SK-N-SH (cell line): ENCODE data around the gene MAP4K1.

Experiments used
- EZH2phosphoT487 ChIP-seq: fragments of 200-600 bp; sonication (generic); IDR thresholded peaks from 2 replicates; pipeline ENCODE4 v1.6.1; 2017; ENCODE audit warnings: low read depth, mixed run types, mild to moderate bottlenecking, antibody characterized with exemption, moderate library complexity, borderline replicate concordance
- FOSL2 ChIP-seq: IDR thresholded peaks from 2 replicates; pipeline ENCODE4 v1.4.0; 2012; ENCODE audit warnings: low read depth, mild to moderate bottlenecking, moderate library complexity, borderline replicate concordance
- FOXJ3 ChIP-seq: sonication (generic); formaldehyde crosslinking; IDR thresholded peaks from 2 replicates; pipeline ENCODE4 v1.5.1; 2020; ENCODE audit warnings: mild to moderate bottlenecking, missing genetic modification reagents
- GABPA ChIP-seq: IDR thresholded peaks from 2 replicates; pipeline ENCODE4 v1.4.0; 2012; ENCODE audit warnings: low read depth, mild to moderate bottlenecking
- GATA2 ChIP-seq: sonication (generic); formaldehyde crosslinking; IDR thresholded peaks from 2 replicates; pipeline ENCODE4 v1.5.0; 2020; ENCODE audit warnings: mild to moderate bottlenecking, missing genetic modification reagents
- JUND ChIP-seq: IDR thresholded peaks from 2 replicates; pipeline ENCODE4 v1.4.0; 2012
- POLR2AphosphoS5 ChIP-seq: IDR thresholded peaks from 2 replicates; pipeline ENCODE4 v1.6.1; 2012; ENCODE audit warnings: low read depth, low read length
- RCOR1 ChIP-seq: fragments of 150-350 bp; IDR thresholded peaks from 2 replicates; pipeline ENCODE4 v1.6.1; 2017; ENCODE audit warnings: antibody characterized with exemption, low read length
- RFX5 ChIP-seq: IDR thresholded peaks from 2 replicates; pipeline ENCODE4 v1.6.1; 2012; ENCODE audit warnings: mild to moderate bottlenecking, improper control_type of control experiment, low read length
- TEAD4 ChIP-seq: IDR thresholded peaks from 2 replicates; pipeline ENCODE4 v1.4.0; 2012; ENCODE audit warnings: mild to moderate bottlenecking, borderline replicate concordance; ENCODE audit not compliant: insufficient read depth
- TF ChIP-seq, protein P1 (sequence below): fragments of 200-600 bp; sonication (generic); IDR thresholded peaks from 2 replicates; pipeline ENCODE4 v1.6.1; 2017; ENCODE audit warnings: antibody characterized with exemption, mild to moderate bottlenecking, moderate library complexity
- TF ChIP-seq, protein P2 (sequence below): IDR thresholded peaks from 2 replicates; pipeline ENCODE4 v1.6.1; 2012; ENCODE audit warnings: mild to moderate bottlenecking, low read depth, low read length, moderate library complexity
- TF ChIP-seq, protein P3 (sequence below): IDR thresholded peaks from 2 replicates; pipeline ENCODE4 v1.4.0; 2012; ENCODE audit warnings: low read depth

DNA sequence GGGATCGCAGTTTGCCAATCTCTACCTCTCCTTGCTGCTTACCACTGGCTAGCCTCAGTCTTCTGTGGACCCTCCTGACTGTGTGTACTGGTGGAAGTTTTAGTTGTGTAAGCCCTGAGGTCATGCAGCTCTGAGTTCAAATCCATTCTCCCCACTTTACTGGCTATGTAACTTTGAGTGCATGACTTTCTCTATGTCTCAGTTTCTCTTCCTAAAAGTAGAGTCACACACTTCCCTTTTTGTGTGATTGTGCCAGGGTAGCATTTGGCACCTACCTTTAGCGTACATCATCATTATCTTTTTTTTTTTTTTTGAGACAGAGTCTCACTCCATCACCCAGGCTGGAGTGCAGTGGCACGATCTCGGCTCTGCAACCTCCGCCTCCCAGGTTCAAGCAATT lies 70.3 kb downstream of the MAP4K1 start:
- TF ChIP-seq, protein P1, sequence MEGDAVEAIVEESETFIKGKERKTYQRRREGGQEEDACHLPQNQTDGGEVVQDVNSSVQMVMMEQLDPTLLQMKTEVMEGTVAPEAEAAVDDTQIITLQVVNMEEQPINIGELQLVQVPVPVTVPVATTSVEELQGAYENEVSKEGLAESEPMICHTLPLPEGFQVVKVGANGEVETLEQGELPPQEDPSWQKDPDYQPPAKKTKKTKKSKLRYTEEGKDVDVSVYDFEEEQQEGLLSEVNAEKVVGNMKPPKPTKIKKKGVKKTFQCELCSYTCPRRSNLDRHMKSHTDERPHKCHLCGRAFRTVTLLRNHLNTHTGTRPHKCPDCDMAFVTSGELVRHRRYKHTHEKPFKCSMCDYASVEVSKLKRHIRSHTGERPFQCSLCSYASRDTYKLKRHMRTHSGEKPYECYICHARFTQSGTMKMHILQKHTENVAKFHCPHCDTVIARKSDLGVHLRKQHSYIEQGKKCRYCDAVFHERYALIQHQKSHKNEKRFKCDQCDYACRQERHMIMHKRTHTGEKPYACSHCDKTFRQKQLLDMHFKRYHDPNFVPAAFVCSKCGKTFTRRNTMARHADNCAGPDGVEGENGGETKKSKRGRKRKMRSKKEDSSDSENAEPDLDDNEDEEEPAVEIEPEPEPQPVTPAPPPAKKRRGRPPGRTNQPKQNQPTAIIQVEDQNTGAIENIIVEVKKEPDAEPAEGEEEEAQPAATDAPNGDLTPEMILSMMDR, result no peak
- TF ChIP-seq POLR2AphosphoS5 (no peak), TEAD4 (no peak), FOXJ3 (CRISPR knock-in tag) (no peak), EZH2phosphoT487 (no peak), JUND (no peak), RFX5 (no peak), RCOR1 (no peak), GABPA (no peak), FOSL2 (no peak), GATA2 (CRISPR knock-in tag) (no peak)
- TF ChIP-seq, protein P2, sequence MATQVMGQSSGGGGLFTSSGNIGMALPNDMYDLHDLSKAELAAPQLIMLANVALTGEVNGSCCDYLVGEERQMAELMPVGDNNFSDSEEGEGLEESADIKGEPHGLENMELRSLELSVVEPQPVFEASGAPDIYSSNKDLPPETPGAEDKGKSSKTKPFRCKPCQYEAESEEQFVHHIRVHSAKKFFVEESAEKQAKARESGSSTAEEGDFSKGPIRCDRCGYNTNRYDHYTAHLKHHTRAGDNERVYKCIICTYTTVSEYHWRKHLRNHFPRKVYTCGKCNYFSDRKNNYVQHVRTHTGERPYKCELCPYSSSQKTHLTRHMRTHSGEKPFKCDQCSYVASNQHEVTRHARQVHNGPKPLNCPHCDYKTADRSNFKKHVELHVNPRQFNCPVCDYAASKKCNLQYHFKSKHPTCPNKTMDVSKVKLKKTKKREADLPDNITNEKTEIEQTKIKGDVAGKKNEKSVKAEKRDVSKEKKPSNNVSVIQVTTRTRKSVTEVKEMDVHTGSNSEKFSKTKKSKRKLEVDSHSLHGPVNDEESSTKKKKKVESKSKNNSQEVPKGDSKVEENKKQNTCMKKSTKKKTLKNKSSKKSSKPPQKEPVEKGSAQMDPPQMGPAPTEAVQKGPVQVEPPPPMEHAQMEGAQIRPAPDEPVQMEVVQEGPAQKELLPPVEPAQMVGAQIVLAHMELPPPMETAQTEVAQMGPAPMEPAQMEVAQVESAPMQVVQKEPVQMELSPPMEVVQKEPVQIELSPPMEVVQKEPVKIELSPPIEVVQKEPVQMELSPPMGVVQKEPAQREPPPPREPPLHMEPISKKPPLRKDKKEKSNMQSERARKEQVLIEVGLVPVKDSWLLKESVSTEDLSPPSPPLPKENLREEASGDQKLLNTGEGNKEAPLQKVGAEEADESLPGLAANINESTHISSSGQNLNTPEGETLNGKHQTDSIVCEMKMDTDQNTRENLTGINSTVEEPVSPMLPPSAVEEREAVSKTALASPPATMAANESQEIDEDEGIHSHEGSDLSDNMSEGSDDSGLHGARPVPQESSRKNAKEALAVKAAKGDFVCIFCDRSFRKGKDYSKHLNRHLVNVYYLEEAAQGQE, result no peak
- TF ChIP-seq, protein P3, sequence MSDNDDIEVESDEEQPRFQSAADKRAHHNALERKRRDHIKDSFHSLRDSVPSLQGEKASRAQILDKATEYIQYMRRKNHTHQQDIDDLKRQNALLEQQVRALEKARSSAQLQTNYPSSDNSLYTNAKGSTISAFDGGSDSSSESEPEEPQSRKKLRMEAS, result no peak
